NCI-H2196 (cell line): ENCODE measurements around the gene ARFGAP3.

Source experiments
- DNase-seq: peaks from one replicate; lab custom pipeline; 2025; ENCODE audit not compliant: unreplicated experiment; lab: John Stamatoyannopoulos, UW

The ARFGAP3 gene

GRCh38 chr22:42825796-42826195, 31.3 kb downstream of the ARFGAP3 start:
- DNase-seq = no peak

GRCh38 chr22:42821386-42821785, 35.7 kb downstream of the ARFGAP3 start:
- DNase-seq = no peak

GRCh38 chr22:42820045-42820763, 36.9 kb downstream of the ARFGAP3 start:
- DNase-seq = peak; percentile 66

GRCh38 chr22:42819412-42820044, 37.5 kb downstream of the ARFGAP3 start:
- DNase-seq = no peak

- no peak for DNase-seq
Observed at GRCh38 chr22:42817556-42817955, 39.5 kb downstream of the ARFGAP3 start.

GRCh38 chr22:42816336-42816735, 40.7 kb downstream of the ARFGAP3 start:
- DNase-seq = no peak

GRCh38 chr22:42814616-42815015, 42.5 kb downstream of the ARFGAP3 start:
- DNase-seq = no peak

GRCh38 chr22:42814215-42814614, 42.9 kb downstream of the ARFGAP3 start:
- peak; percentile 84 for DNase-seq

- no peak for DNase-seq
Observed at GRCh38 chr22:42813501-42813900, 43.6 kb downstream of the ARFGAP3 start.

GRCh38 chr22:42811459-42811858, 45.6 kb downstream of the ARFGAP3 start:
- peak; percentile 79 for DNase-seq

- no peak for DNase-seq
Observed at GRCh38 chr22:42808521-42808920, 48.6 kb downstream of the ARFGAP3 start.

GRCh38 chr22:42807185-42807584, 49.9 kb downstream of the ARFGAP3 start:
- DNase-seq = no peak

- DNase-seq = peak; percentile 90
Observed at GRCh38 chr22:42805998-42806830, 50.9 kb downstream of the ARFGAP3 start.

- DNase-seq = peak; percentile 90
Observed at GRCh38 chr22:42805016-42805997, 51.8 kb downstream of the ARFGAP3 start.

GRCh38 chr22:42803389-42803788, 53.7 kb downstream of the ARFGAP3 start:
- DNase-seq = peak; percentile 57

- DNase-seq = no peak
Observed at GRCh38 chr22:42801252-42802080, 55.6 kb downstream of the ARFGAP3 start.

- peak; percentile 85 for DNase-seq
Observed at GRCh38 chr22:42800451-42801251, 56.4 kb downstream of the ARFGAP3 start.

GRCh38 chr22:42799461-42800405, 57.3 kb downstream of the ARFGAP3 start:
- DNase-seq = peak; percentile 86
